ENCODE measurements around the gene ANOS1. TPM values are rescaled to one million over a fixed set of nuclear protein-coding genes. Genes with fewer than 3 reads are reported as not detected.
"Not testable (repeated sequence)": the region's sequence is repeated elsewhere in the genome, so short reads cannot be mapped to it uniquely, and the experiment has no call there.

ANOS1 gene
- total RNA-seq, 4 donors from 2014 or later, result 1.3 to 5.7 (median 3.5) TPM

DNA sequence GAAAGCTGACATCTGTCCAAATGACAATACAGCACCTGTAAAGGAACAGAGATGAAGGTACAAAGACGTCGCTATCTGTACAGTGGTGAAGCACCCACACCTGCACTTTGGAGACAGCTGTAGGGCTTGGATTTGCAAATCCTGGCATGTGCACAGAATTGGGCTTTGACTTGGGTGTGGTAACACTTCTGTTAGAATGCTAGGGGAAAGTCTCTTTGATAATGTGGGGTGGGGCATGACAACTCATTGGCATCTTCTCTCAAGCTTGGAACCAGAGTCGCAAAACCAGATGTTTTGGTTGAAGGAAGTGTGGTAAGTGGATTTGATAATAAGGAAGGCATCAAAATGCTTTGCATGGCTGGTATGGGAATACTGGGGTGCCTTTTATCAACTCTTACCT is 211.8 kb downstream of the ANOS1 start:
- 78 to 100% methylated on average over 1 of the region's 3 CpGs for WGBS, 2 donors (ENCODE audit: low coverage in 1 of 2)

DNA sequence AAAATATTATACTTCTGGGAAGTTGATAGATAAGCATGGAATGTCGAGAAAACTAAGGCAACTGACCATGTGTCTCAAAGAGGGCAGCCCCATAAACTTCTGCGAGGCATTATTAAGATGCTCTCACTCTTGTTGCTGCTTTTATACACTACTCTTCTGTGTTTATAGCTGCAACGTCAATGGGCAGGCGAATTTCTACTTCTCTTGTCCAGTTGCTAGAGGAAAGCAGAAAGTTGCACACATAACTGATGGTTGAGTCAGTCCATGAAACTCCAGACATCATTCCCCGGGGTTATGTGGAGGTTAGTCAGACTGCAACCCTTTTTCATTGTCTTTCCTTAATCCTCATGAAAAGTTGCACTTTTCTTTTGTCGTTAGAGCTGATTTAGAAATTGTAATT is 227.5 kb downstream of the ANOS1 start:
- Histone ChIP-seq H3K27ac (no peak overlapping the region), H3K4me3 (no peak overlapping the region), H3K4me1 (no peaks in the 10 kb centered on the region), H3K27me3 (no peaks in the 10 kb centered on the region), H3K9me3 (no peaks in the 10 kb centered on the region), H3K36me3 (no peaks in the 10 kb centered on the region)
- TF ChIP-seq EP300 (IDR thresholded peaks at IDR 0.05) (no peak), CTCF (IDR thresholded peaks at IDR 0.05) (no peak), POLR2AphosphoS5 (IDR thresholded peaks at IDR 0.05) (no peak), POLR2A (IDR thresholded peaks at IDR 0.05) (no peak)
- ATAC-seq, result no peak
- 21 to 50% methylated on average over 1 to 5 of the region's 6 CpGs for WGBS, 2 donors (ENCODE audit: low coverage in 1 of 2)

More for the DNA sequence above, 211.8 kb downstream of the ANOS1 start:
- Histone ChIP-seq H3K9me3 (no peaks in the 10 kb centered on the region), H3K4me1 (no peaks in the 10 kb centered on the region), H3K27me3 (no peaks in the 10 kb centered on the region), H3K36me3 (no peaks in the 10 kb centered on the region), H3K27ac (no peak overlapping the region), H3K4me3 (no peak overlapping the region)
- no peak for ATAC-seq
- TF ChIP-seq CTCF (IDR thresholded peaks at IDR 0.05), result no peak
- no peak for TF ChIP-seq POLR2AphosphoS5 (IDR thresholded peaks at IDR 0.05)
- no peak for TF ChIP-seq POLR2A (IDR thresholded peaks at IDR 0.05)
- TF ChIP-seq EP300 (IDR thresholded peaks at IDR 0.05), result no peak

GRCh38 chrX:8502101-8502500 is 229.8 kb downstream of the ANOS1 start:
- no CpG with 5 or more reads among the region's 21 CpGs for WGBS, 2 donors (ENCODE audit: low coverage in 1 of 2)
- H3K27me3 ChIP-seq, H3K4me1 ChIP-seq, ATAC-seq, H3K27ac ChIP-seq, H3K4me3 ChIP-seq, H3K36me3 ChIP-seq, H3K9me3 ChIP-seq: not testable (repeated sequence)

GRCh38 chrX:8500203-8500602 is 231.7 kb downstream of the ANOS1 start:
- Histone ChIP-seq H3K27ac (no peak overlapping the region), H3K27me3 (no peaks in the 10 kb centered on the region), H3K4me1 (no peaks in the 10 kb centered on the region), H3K4me3 (no peak overlapping the region), H3K9me3 (no peaks in the 10 kb centered on the region), H3K36me3 (no peaks in the 10 kb centered on the region)
- 88 to 94% methylated on average over 4 of the region's 4 CpGs for WGBS, 2 donors (ENCODE audit: low coverage in 1 of 2)
- TF ChIP-seq CTCF (IDR thresholded peaks at IDR 0.05) (no peak), POLR2AphosphoS5 (IDR thresholded peaks at IDR 0.05) (no peak)
- no peak for ATAC-seq

GRCh38 chrX:8495036-8495435 is 236.9 kb downstream of the ANOS1 start:
- not testable (repeated sequence) for H3K27me3 ChIP-seq, ATAC-seq, H3K36me3 ChIP-seq, H3K9me3 ChIP-seq, H3K4me1 ChIP-seq, H3K27ac ChIP-seq, H3K4me3 ChIP-seq
- 65% methylated on average over 2 of the region's 4 CpGs; no CpG with 5 or more reads in 1 of the 2 donors for WGBS, 2 donors (ENCODE audit: low coverage in 1 of 2)

DNA sequence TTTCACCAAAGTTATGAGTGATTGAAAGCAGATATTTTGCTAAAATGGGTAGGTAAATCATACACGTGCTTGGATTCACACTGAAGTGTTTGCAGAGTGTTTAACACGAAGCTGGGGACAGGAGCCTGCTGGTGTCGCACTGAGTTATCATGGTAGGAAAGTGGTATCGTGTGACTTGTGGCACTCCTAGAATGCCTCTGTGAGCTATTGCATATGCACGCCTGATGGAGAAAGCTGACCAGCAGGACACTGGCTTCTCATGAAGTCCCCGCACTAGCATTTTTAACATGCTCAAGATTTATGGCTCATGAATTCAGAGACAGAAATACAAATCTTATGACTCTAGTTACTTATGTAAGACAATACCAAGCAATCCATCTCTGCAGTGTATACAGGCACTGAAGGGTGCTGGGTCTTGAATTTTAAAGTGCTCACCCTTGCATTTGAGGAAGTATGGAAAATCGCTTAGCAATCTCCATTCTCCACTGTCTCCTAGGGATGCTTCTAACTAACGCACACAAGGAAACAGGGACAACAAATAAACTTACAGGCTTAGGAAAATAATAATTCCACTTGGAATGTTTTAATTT is 247.5 kb downstream of the ANOS1 start:
- TF ChIP-seq CTCF (IDR thresholded peaks at IDR 0.05) (no peak), POLR2AphosphoS5 (IDR thresholded peaks at IDR 0.05) (no peak), EP300 (IDR thresholded peaks at IDR 0.05) (no peak), POLR2A (IDR thresholded peaks at IDR 0.05) (no peak)
- Histone ChIP-seq H3K9me3 (no peaks in the 10 kb centered on the region), H3K4me3 (no peak overlapping the region), H3K27me3 (no peaks in the 10 kb centered on the region), H3K4me1 (no peaks in the 10 kb centered on the region), H3K27ac (no peak overlapping the region), H3K36me3 (no peaks in the 10 kb centered on the region)
- ATAC-seq, result no peak
- WGBS, 2 donors (ENCODE audit: low coverage in 1 of 2), result 55 to 94% methylated on average over 5 to 6 of the region's 8 CpGs

Other genes starting within 250 kb of the ANOS1 start
- not detected for gene FAM9A, start 69.2 kb upstream of the ANOS1 start, total RNA-seq